ENCODE measurements around the gene L3MBTL4. TPM values are rescaled to one million over a fixed set of nuclear protein-coding genes. Genes with fewer than 3 reads are reported as not detected.

The L3MBTL4 gene
- total and polyA plus RNA-seq, 7 donors = 1.2 to 5.7 (median 3.4) TPM

- DNase-seq = no peak
- no peak overlapping the region for H3K27ac ChIP-seq
- no peaks in the 10 kb centered on the region for H3K4me1 ChIP-seq
- no peaks in the 10 kb centered on the region for H3K9me3 ChIP-seq
- H3K36me3 ChIP-seq = no peaks in the 10 kb centered on the region
- 70 to 74% methylated on average over 5 of the region's 5 CpGs for WGBS, 2 donors
- intact Hi-C loops (cut with DNase I) = no loop called here
- H3K27me3 ChIP-seq = no peaks in the 10 kb centered on the region
- TF ChIP-seq EP300 (IDR thresholded peaks at IDR 0.05) (no peak), POLR2AphosphoS5 (IDR thresholded peaks at IDR 0.05) (no peak), CTCF (IDR thresholded peaks at IDR 0.05) (no peak), POLR2A (IDR thresholded peaks at IDR 0.05) (no peak)
- no peak overlapping the region for H3K4me3 ChIP-seq
Measured at GRCh38 chr18:6434481-6434880, 19.8 kb upstream of the L3MBTL4 start.

- H3K4me3 ChIP-seq = no peak overlapping the region
- TF ChIP-seq CTCF (IDR thresholded peaks at IDR 0.05) = no peak
- TF ChIP-seq EP300 (IDR thresholded peaks at IDR 0.05) = no peak
- TF ChIP-seq POLR2AphosphoS5 (IDR thresholded peaks at IDR 0.05) = no peak
- TF ChIP-seq POLR2A (IDR thresholded peaks at IDR 0.05) = no peak
- no peaks in the 10 kb centered on the region for H3K27me3 ChIP-seq
- no peaks in the 10 kb centered on the region for H3K36me3 ChIP-seq
- no peaks in the 10 kb centered on the region for H3K4me1 ChIP-seq
- H3K27ac ChIP-seq = no peak overlapping the region
- intact Hi-C loops (cut with DNase I) = no loop called here
- WGBS, 2 donors = 73 to 78% methylated on average over 19 of the region's 19 CpGs
- no peaks in the 10 kb centered on the region for H3K9me3 ChIP-seq
- DNase-seq = no peak
Measured at GRCh38 chr18:6431659-6432318, 17.1 kb upstream of the L3MBTL4 start.

- 81 to 88% methylated on average over 3 of the region's 3 CpGs for WGBS, 2 donors
Measured at GRCh38 chr18:6428851-6429395, 14.2 kb upstream of the L3MBTL4 start.

GRCh38 chr18:6427286-6427685, 12.6 kb upstream of the L3MBTL4 start:
- no peak for DNase-seq
- Histone ChIP-seq H3K4me3 (no peak overlapping the region), H3K9me3 (peaks cover 0 to 3% (median 0%) of the 10 kb centered on the region in 4 donors), H3K27ac (no peak overlapping the region), H3K4me1 (no peaks in the 10 kb centered on the region), H3K36me3 (no peaks in the 10 kb centered on the region), H3K27me3 (no peaks in the 10 kb centered on the region)
- intact Hi-C loops (cut with DNase I) = no loop called here
- TF ChIP-seq POLR2AphosphoS5 (IDR thresholded peaks at IDR 0.05) (no peak), POLR2A (IDR thresholded peaks at IDR 0.05) (no peak), EP300 (IDR thresholded peaks at IDR 0.05) (no peak), CTCF (IDR thresholded peaks at IDR 0.05) (no peak)
- 72 to 84% methylated on average over 1 of the region's 1 CpG for WGBS, 2 donors

More at GRCh38 chr18:6428851-6429395, 14.2 kb upstream of the L3MBTL4 start:
- Histone ChIP-seq H3K4me1 (no peaks in the 10 kb centered on the region), H3K27me3 (no peaks in the 10 kb centered on the region), H3K9me3 (no peaks in the 10 kb centered on the region), H3K36me3 (no peaks in the 10 kb centered on the region), H3K4me3 (no peak overlapping the region), H3K27ac (no peak overlapping the region)
- intact Hi-C loops (cut with DNase I) = no loop called here
- DNase-seq = no peak
- TF ChIP-seq CTCF (IDR thresholded peaks at IDR 0.05) = no peak
- no peak for TF ChIP-seq POLR2A (IDR thresholded peaks at IDR 0.05)
- no peak for TF ChIP-seq EP300 (IDR thresholded peaks at IDR 0.05)

All from sigmoid colon (tissue), 7 donors.